Neuronal stem cell (in vitro differentiated cells): ENCODE data around the gene TEKT1.
A peak's percentile ranks its signal among the peaks of the same experiment; 100 is the strongest.

ENCODE experiments used
- DNase-seq: peaks from one replicate; pipeline ENCODE4 v3.0.0-alpha.2; 2013; ENCODE audit warnings: low spot score
- H2AFZ ChIP-seq: one replicate; pipeline ENCODE4 v1.6.1; 2013; ENCODE audit warnings: mild to moderate bottlenecking, low read length, inconsistent platforms
- H2AK5ac ChIP-seq: 2 replicates; pipeline ENCODE4 v1.6.1; 2013; ENCODE audit warnings: low read depth, mild to moderate bottlenecking, inconsistent platforms, low read length, moderate library complexity, mixed read lengths
- H2BK120ac ChIP-seq: 2 replicates; pipeline ENCODE4 v1.6.1; 2013; ENCODE audit warnings: low read depth, mild to moderate bottlenecking, inconsistent platforms, low read length, moderate library complexity, mixed read lengths
- H2BK12ac ChIP-seq: one replicate; pipeline ENCODE4 v1.6.1; 2013; ENCODE audit warnings: low read length, inconsistent platforms
- H2BK15ac ChIP-seq: 2 replicates; pipeline ENCODE4 v1.6.1; 2013; ENCODE audit warnings: mild to moderate bottlenecking, low read length, inconsistent platforms, mixed read lengths
- H2BK5ac ChIP-seq: one replicate; pipeline ENCODE4 v1.6.1; 2013; ENCODE audit warnings: inconsistent platforms, mild to moderate bottlenecking, low read length, moderate library complexity
- H3K14ac ChIP-seq: one replicate; pipeline ENCODE4 v1.6.1; 2013; ENCODE audit warnings: low read length, inconsistent platforms
- H3K18ac ChIP-seq: 2 replicates; pipeline ENCODE4 v1.6.1; 2013; ENCODE audit warnings: low read length, inconsistent platforms
- H3K23ac ChIP-seq: 2 replicates; pipeline ENCODE4 v1.6.1; 2013; ENCODE audit warnings: low read depth, mild to moderate bottlenecking, mixed read lengths, low read length, inconsistent platforms; ENCODE audit not compliant: poor library complexity
- H3K27ac ChIP-seq: replicated peaks from 3 replicates; pipeline ENCODE4 v1.5.1; 2013; ENCODE audit warnings: low read length, inconsistent platforms
- H3K27me3 ChIP-seq, 3 experiments: 2 replicates each; pipeline ENCODE4 v1.6.1; 2013; ENCODE audit warnings: low read length in 3 of 3, mild to moderate bottlenecking in 2 of 3, inconsistent platforms in 1 of 3, low read depth in 1 of 3, mixed read lengths in 1 of 3, moderate library complexity in 1 of 3; ENCODE audit not compliant: control insufficient read depth in 3 of 3, insufficient read depth in 3 of 3
- H3K36me3 ChIP-seq, 2 donors: replicated peaks in 1 of 2; 2 replicates each; pipeline ENCODE4 v1.6.1; 2013; ENCODE audit warnings: low read length in 2 of 2; ENCODE audit not compliant: control insufficient read depth in 2 of 2, insufficient read depth in 2 of 2
- H3K4ac ChIP-seq: 2 replicates; pipeline ENCODE4 v1.6.1; 2013; ENCODE audit warnings: inconsistent platforms, mild to moderate bottlenecking, low read length, moderate library complexity
- H3K4me1 ChIP-seq, 2 donors: 1 replicate in 1 of 2; 2 replicates in 1 of 2; pipeline ENCODE4 v1.6.1; 2013; ENCODE audit warnings: low read length in 2 of 2, low read depth in 1 of 2; ENCODE audit not compliant: control insufficient read depth in 2 of 2, insufficient read depth in 1 of 2
- H3K4me2 ChIP-seq: one replicate; pipeline ENCODE4 v1.6.1; 2013; ENCODE audit warnings: mild to moderate bottlenecking, low read length, inconsistent platforms; ENCODE audit not compliant: insufficient read depth, poor library complexity, severe bottlenecking
- H3K4me3 ChIP-seq, 2 donors: 2 replicates each; pipeline ENCODE4 v1.5.1; 2013; ENCODE audit warnings: low read length in 2 of 2, mild to moderate bottlenecking in 2 of 2, inconsistent platforms in 1 of 2, moderate library complexity in 1 of 2
- H3K79me1 ChIP-seq: one replicate; pipeline ENCODE4 v1.6.1; 2013; ENCODE audit warnings: low read depth, mild to moderate bottlenecking, inconsistent platforms, low read length, moderate library complexity
- H3K9ac ChIP-seq: one replicate; pipeline ENCODE4 v1.6.1; 2013; ENCODE audit warnings: mild to moderate bottlenecking, low read depth, low read length, inconsistent platforms; ENCODE audit not compliant: poor library complexity
- H3K9me3 ChIP-seq, 2 donors: replicated peaks in 1 of 2; 2 replicates each; pipeline versions ENCODE3 to v1.6.1; 2013; ENCODE audit warnings: low read length in 2 of 2, mild to moderate bottlenecking in 2 of 2, inconsistent platforms in 1 of 2, low read depth in 1 of 2, mixed read lengths in 1 of 2, moderate library complexity in 1 of 2; ENCODE audit not compliant: control insufficient read depth in 2 of 2, insufficient read depth in 1 of 2
- H4K8ac ChIP-seq: one replicate; pipeline ENCODE4 v1.6.1; 2013; ENCODE audit warnings: low read depth, mild to moderate bottlenecking, inconsistent platforms, low read length, moderate library complexity
- H4K91ac ChIP-seq: one replicate; pipeline ENCODE4 v1.6.1; 2013; ENCODE audit warnings: low read length, low read depth, mild to moderate bottlenecking, inconsistent platforms; ENCODE audit not compliant: poor library complexity
- WGBS, 2 donors: extraction: QIAGEN DNeasy Blood & Tissue Kit; methylation state at CpG; one replicate each; pipeline ENCODE4 v1.1.7; 2013; ENCODE audit warnings: missing lambda C conversion rate in 2 of 2, mixed read lengths in 1 of 2; ENCODE audit not compliant: insufficient read length in 2 of 2, insufficient replicate concordance in 1 of 2; ENCODE audit errors: extremely low coverage in 2 of 2; 5-methylcytosine and 5-hydroxymethylcytosine counted together

Gene TEKT1

DNA sequence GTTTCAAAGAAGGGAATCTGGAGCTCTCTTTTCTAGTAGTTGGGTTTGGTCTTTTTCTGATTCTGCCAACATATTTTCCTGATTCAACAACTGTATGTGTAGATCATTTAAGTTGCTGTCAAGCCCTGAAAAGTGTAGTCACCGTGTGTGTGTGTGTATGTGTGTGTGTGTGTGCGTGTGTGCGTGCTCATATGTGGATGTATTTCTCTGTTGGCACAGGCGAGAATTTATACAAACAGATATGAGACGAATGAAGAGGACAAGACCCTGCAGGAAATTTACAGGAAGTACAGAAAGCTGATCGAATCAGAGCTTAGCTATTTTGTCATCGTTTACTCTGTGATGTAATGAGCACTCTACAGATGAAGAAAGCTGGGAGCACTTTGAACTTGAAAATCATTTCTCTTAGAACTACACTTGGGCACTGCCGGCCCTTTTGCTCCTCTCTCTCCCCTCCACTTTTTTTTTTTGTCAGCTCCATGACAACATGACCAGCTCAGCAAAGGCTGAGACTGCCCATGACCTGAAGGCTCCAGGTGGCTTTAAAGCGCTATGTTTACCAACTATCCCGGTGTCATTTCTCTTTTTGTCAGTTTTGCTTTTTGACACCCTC is 44.3 kb downstream of the TEKT1 start:
- Histone ChIP-seq H2BK15ac (no peak overlapping the region), H2BK5ac (no peak overlapping the region), H2AFZ (peak overlapping the region; percentile 42), H2AK5ac (no peak overlapping the region), H3K4me1 (no peaks in the 10 kb centered on the region), H3K27ac (no peak overlapping the region), H3K27me3 (peaks cover 0 to 5% (median 0%) of the 10 kb centered on the region in 3 experiments), H3K4me2 (no peak overlapping the region), H3K9me3 (peaks cover 0 to 9% of the 10 kb centered on the region in 2 donors), H3K4ac (no peak overlapping the region), H3K23ac (no peak overlapping the region), H3K18ac (no peak overlapping the region), H3K9ac (no peak overlapping the region), H3K36me3 (no peaks in the 10 kb centered on the region), H3K14ac (no peak overlapping the region), H2BK120ac (no peak overlapping the region), H4K8ac (no peak overlapping the region), H4K91ac (no peak overlapping the region), H3K4me3 (no peak overlapping the region), H2BK12ac (no peak overlapping the region), H3K79me1 (no peaks in the 10 kb centered on the region)
- WGBS, 2 donors: no CpG with 5 or more reads among the region's 10 CpGs
- DNase-seq: no peak

DNA sequence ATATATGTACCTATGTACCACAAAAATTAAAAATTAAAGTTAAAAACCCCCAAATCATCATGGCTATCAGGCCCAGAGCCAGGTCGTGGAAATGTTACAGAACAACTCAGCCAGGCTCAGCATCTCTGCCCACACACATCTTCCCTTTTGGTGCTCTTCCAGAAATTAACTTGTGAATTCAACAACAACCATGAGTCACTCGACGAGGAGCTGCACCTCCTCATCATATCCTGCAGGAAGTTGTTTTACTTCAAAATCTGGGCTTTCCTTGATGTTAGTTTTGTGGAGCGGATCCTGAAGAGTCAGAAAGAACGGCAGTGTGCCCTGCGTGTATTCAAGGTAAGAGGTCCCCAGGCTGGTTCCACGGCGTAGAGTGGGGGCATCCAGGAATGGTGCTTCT is 44.9 kb downstream of the TEKT1 start:
- Histone ChIP-seq H3K9ac (no peak overlapping the region), H3K4me1 (no peaks in the 10 kb centered on the region), H4K8ac (no peak overlapping the region), H3K36me3 (no peaks in the 10 kb centered on the region), H3K14ac (no peak overlapping the region), H3K27ac (no peak overlapping the region), H3K23ac (no peak overlapping the region), H2BK15ac (no peak overlapping the region), H2AK5ac (no peak overlapping the region), H3K4me2 (no peak overlapping the region), H2BK12ac (no peak overlapping the region), H3K27me3 (peaks cover 0 to 3% (median 0%) of the 10 kb centered on the region in 3 experiments), H4K91ac (no peak overlapping the region), H2AFZ (peak overlapping the region; percentile 42), H3K9me3 (peaks cover 0 to 9% of the 10 kb centered on the region in 2 donors), H3K4ac (no peak overlapping the region), H2BK120ac (no peak overlapping the region), H3K18ac (no peak overlapping the region), H3K79me1 (no peaks in the 10 kb centered on the region), H2BK5ac (no peak overlapping the region), H3K4me3 (no peak overlapping the region)
- DNase-seq: no peak
- WGBS, 2 donors: no CpG with 5 or more reads among the region's 8 CpGs

DNA sequence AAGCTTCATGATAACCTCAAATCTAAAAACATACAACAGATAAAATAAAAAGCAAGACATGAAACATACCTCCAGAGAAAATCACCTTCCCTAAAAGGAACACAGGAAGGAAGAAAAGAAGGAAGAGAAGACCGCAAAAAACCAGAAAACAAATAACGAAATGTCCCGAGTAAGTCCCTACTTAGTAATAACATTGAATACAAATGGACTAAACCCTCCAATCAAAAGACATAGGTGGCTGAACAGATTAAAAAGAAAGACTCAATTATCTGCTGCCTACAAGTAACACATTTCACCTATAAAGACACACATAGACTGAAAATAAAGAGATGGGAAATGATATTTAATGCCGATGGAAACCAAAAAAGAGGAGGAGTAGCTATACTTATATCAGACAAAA is 49.3 kb downstream of the TEKT1 start:
- Histone ChIP-seq H4K91ac (no peak overlapping the region), H3K18ac (no peak overlapping the region), H3K79me1 (no peaks in the 10 kb centered on the region), H2BK120ac (no peak overlapping the region), H3K4me1 (no peaks in the 10 kb centered on the region), H3K4ac (no peak overlapping the region), H3K36me3 (no peaks in the 10 kb centered on the region), H2AK5ac (no peak overlapping the region), H2BK5ac (no peak overlapping the region), H3K27me3 (peaks cover 0 to 22% (median 7%) of the 10 kb centered on the region in 3 experiments), H3K4me3 (no peak overlapping the region), H3K27ac (no peak overlapping the region), H3K9me3 (peaks cover 0 to 16% of the 10 kb centered on the region in 2 donors), H2BK12ac (no peak overlapping the region), H3K14ac (no peak overlapping the region), H2BK15ac (no peak overlapping the region), H3K9ac (no peak overlapping the region), H3K23ac (no peak overlapping the region), H3K4me2 (no peak overlapping the region), H4K8ac (no peak overlapping the region), H2AFZ (no peak overlapping the region)
- WGBS, 2 donors: no CpG with 5 or more reads among the region's 4 CpGs
- no peak for DNase-seq

DNA sequence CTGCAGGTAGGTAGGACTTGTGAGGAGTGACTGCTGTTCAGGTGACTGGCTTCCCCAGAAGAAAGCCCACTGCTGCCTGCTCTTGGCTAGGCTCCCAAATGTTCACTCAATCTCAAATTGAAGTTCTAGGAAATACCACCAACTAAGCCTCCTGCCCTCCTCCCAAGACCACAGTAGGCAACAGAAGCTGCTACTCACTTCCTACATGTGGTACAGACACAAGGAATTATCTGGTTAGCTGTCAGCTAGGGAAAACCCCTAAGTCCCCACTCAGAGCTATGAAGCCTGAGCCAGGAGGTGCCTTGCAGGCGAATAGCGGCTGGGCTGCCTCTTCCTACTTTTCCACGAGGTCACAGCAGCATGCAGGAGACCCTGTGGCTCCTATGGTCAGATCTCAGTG is 50.6 kb downstream of the TEKT1 start:
- no peak overlapping the region for H2BK12ac ChIP-seq
- no peak overlapping the region for H2BK120ac ChIP-seq
- no peak overlapping the region for H3K14ac ChIP-seq
- no peak overlapping the region for H3K23ac ChIP-seq
- no peak overlapping the region for H3K27ac ChIP-seq
- H2BK5ac ChIP-seq: no peak overlapping the region
- no CpG with 5 or more reads among the region's 3 CpGs for WGBS, 2 donors
- H3K4me2 ChIP-seq: no peak overlapping the region
- DNase-seq: no peak
- no peak overlapping the region for H4K91ac ChIP-seq
- H3K9me3 ChIP-seq: peaks cover 0 to 14% of the 10 kb centered on the region in 2 donors
- no peak overlapping the region for H3K4me3 ChIP-seq
- H2BK15ac ChIP-seq: no peak overlapping the region
- no peak overlapping the region for H2AFZ ChIP-seq
- no peaks in the 10 kb centered on the region for H3K79me1 ChIP-seq
- peaks cover 0 to 1% of the 10 kb centered on the region in 2 donors for H3K4me1 ChIP-seq
- H4K8ac ChIP-seq: no peak overlapping the region
- H3K9ac ChIP-seq: no peak overlapping the region
- no peak overlapping the region for H3K18ac ChIP-seq
- H3K36me3 ChIP-seq: no peaks in the 10 kb centered on the region
- no peak overlapping the region for H3K4ac ChIP-seq
- H2AK5ac ChIP-seq: no peak overlapping the region
- H3K27me3 ChIP-seq: peaks cover 4 to 32% (median 16%) of the 10 kb centered on the region in 3 experiments
